ENCODE measurements around the gene C19orf85. TPM values are rescaled to one million over a fixed set of nuclear protein-coding genes. Genes with fewer than 3 reads are reported as not detected.
A peak's percentile ranks its signal among the peaks of the same experiment; 100 is the strongest.
"Not testable (repeated sequence)": the region's sequence is repeated elsewhere in the genome, so short reads cannot be mapped to it uniquely, and the experiment has no call there.

The C19orf85 gene
- total RNA-seq, 2 donors from 2014 or later: not detected

GRCh38 chr19:55426042-55426441, 38.5 kb downstream of the C19orf85 start:
- ATAC-seq: no peak
- intact Hi-C loops (cut with DNase I): no loop called here
- no peak for DNase-seq

GRCh38 chr19:55424518-55424917, 40.0 kb downstream of the C19orf85 start:
- intact Hi-C loops (cut with DNase I): no loop called here
- no peak for ATAC-seq
- no peak for DNase-seq

GRCh38 chr19:55423225-55424005, 41.1 kb downstream of the C19orf85 start:
- intact Hi-C loops (cut with DNase I): no loop called here
- ATAC-seq (no peak), DNase-seq (no peak)

GRCh38 chr19:55421281-55421680, 43.3 kb downstream of the C19orf85 start:
- intact Hi-C loops (cut with DNase I); ATAC-seq; DNase-seq: not testable (repeated sequence)

- intact Hi-C loops (cut with DNase I): loop anchor here (2.0 to 10.0 kb wide), 2 partner anchors 275 to 279 kb away; partner anchors contain the start of gene TNNT1 (in 1 of the 2)
- ATAC-seq (no peak), DNase-seq (no peak)
Observed at GRCh38 chr19:55419624-55420236, 44.8 kb downstream of the C19orf85 start.

- intact Hi-C loops (cut with DNase I): loop anchor here (2.0 to 10.0 kb wide), 2 partner anchors 274 to 278 kb away; partner anchors contain the start of gene TNNT1 (in 1 of the 2)
- no peak for DNase-seq
- ATAC-seq: no peak
Observed at GRCh38 chr19:55419103-55419502, 45.4 kb downstream of the C19orf85 start.

GRCh38 chr19:55418185-55418584, 46.4 kb downstream of the C19orf85 start:
- DNase-seq (peak; percentile 37), ATAC-seq (peak; percentile 87 to 94)
- intact Hi-C loops (cut with DNase I): loop anchor here (2.0 to 10.0 kb wide), 2 partner anchors 273 to 277 kb away; partner anchors contain the start of gene TNNT1 (in 1 of the 2)

Other genes with a start within 250 kb of the C19orf85 start
- gene TMEM86B, start 236.0 kb downstream of the C19orf85 start, total RNA-seq: 1 to 10 TPM; 1.2 to 1.4 TPM
- 10 to 100 TPM; 37.8 to 42.4 TPM for gene PPP6R1, start 205.7 kb downstream of the C19orf85 start, total RNA-seq
- 10 to 100 TPM; 26.4 to 35.8 TPM for gene HSPBP1, start 184.6 kb downstream of the C19orf85 start, total RNA-seq
- 10 to 100 TPM in 1 of 2 donors, 1 to 10 TPM in 1; 9.1 to 19.5 TPM for gene BRSK1, start 180.8 kb downstream of the C19orf85 start, total RNA-seq
- 1 to 10 TPM; 3.1 to 3.6 TPM for gene TMEM150B, start 139.4 kb downstream of the C19orf85 start, total RNA-seq
- gene KMT5C, start 124.9 kb downstream of the C19orf85 start, total RNA-seq: 1 to 10 TPM; 6.7 to 6.9 TPM
- not detected for gene COX6B2, start 110.0 kb downstream of the C19orf85 start, total RNA-seq
- gene GARIN5B, start 101.5 kb downstream of the C19orf85 start, total RNA-seq: not detected
- not detected for gene IL11, start 94.3 kb downstream of the C19orf85 start, total RNA-seq
- gene TMEM190, start 87.9 kb downstream of the C19orf85 start, total RNA-seq: not detected
- gene TMEM238, start 80.5 kb downstream of the C19orf85 start, total RNA-seq: under 1 TPM; 0.84 to 0.97 TPM
- 100 to 1,000 TPM; 789 to 866 TPM for gene RPL28, start 78.8 kb downstream of the C19orf85 start, total RNA-seq
- gene UBE2S, start 57.0 kb downstream of the C19orf85 start, total RNA-seq: 10 to 100 TPM; 18.1 to 29.9 TPM
- gene SHISA7, start 21.5 kb downstream of the C19orf85 start, total RNA-seq: not detected
- gene ISOC2, start 3.1 kb downstream of the C19orf85 start, total RNA-seq: 10 to 100 TPM; 58.4 to 60.5 TPM
- gene ZNF628, start 11.9 kb upstream of the C19orf85 start, total RNA-seq: 1 to 10 TPM; 5.3 to 9.0 TPM
- 10 to 100 TPM in 1 of 2 donors, 1 to 10 TPM in 1; 9.2 to 13.7 TPM for gene NAT14, start 20.4 kb upstream of the C19orf85 start, total RNA-seq
- gene SSC5D, start 23.7 kb upstream of the C19orf85 start, total RNA-seq: 1 to 10 TPM; 5.7 to 6.7 TPM
- 100 to 1,000 TPM; 151 to 181 TPM for gene SBK2, start 72.4 kb upstream of the C19orf85 start, total RNA-seq
- gene SBK3, start 80.8 kb upstream of the C19orf85 start, total RNA-seq: 10 to 100 TPM; 55.3 to 62.7 TPM
- gene ZNF579, start 116.1 kb upstream of the C19orf85 start, total RNA-seq: 10 to 100 TPM; 10.8 to 12.7 TPM
- gene FIZ1, start 134.8 kb upstream of the C19orf85 start, total RNA-seq: 10 to 100 TPM; 14.5 to 17.0 TPM
- gene ZNF524, start 135.5 kb upstream of the C19orf85 start, total RNA-seq: 10 to 100 TPM; 14.1 to 18.7 TPM
- gene ZNF865, start 140.9 kb upstream of the C19orf85 start, total RNA-seq: 10 to 100 TPM; 16.2 to 20.2 TPM
- gene ZNF784, start 159.8 kb upstream of the C19orf85 start, total RNA-seq: 10 to 100 TPM; 11.1 to 11.7 TPM
- 10 to 100 TPM; 17.7 to 27.7 TPM for gene ZNF580, start 176.3 kb upstream of the C19orf85 start, total RNA-seq
- gene ZNF581, start 178.9 kb upstream of the C19orf85 start, total RNA-seq: 1 to 10 TPM; 8.4 to 8.6 TPM
- gene CCDC106, start 183.5 kb upstream of the C19orf85 start, total RNA-seq: 10 to 100 TPM; 17.4 to 19.4 TPM
- gene U2AF2, start 190.3 kb upstream of the C19orf85 start, total RNA-seq: 10 to 100 TPM; 82.4 to 87.5 TPM
- gene EPN1, start 210.5 kb upstream of the C19orf85 start, total RNA-seq: 100 to 1,000 TPM; 148 to 165 TPM